SK-N-SH (cell line): Measurements from ENCODE around the gene MGLL.

ENCODE experiments used
- CHD2 ChIP-seq: fragments of 150-350 bp; IDR thresholded peaks from 2 replicates; pipeline ENCODE4 v1.6.1; 2018; ENCODE audit warnings: low read length; ENCODE audit not compliant: partially characterized antibody
- CTCF ChIP-seq: fragments of 200-600 bp; sonication (generic); IDR thresholded peaks from 2 replicates; pipeline ENCODE4 v1.6.1; 2017; ENCODE audit warnings: antibody characterized with exemption, mild to moderate bottlenecking, moderate library complexity
- FOXJ3 ChIP-seq: sonication (generic); formaldehyde crosslinking; IDR thresholded peaks from 2 replicates; pipeline ENCODE4 v1.5.1; 2020; ENCODE audit warnings: mild to moderate bottlenecking, missing genetic modification reagents
- MEF2A ChIP-seq: IDR thresholded peaks from 2 replicates; pipeline ENCODE4 v1.4.0; 2012; ENCODE audit warnings: low read depth, borderline replicate concordance
- NFIC ChIP-seq: IDR thresholded peaks from 2 replicates; pipeline ENCODE4 v1.4.0; 2012; ENCODE audit warnings: borderline replicate concordance
- POLR2AphosphoS5 ChIP-seq: IDR thresholded peaks from 2 replicates; pipeline ENCODE4 v1.6.1; 2012; ENCODE audit warnings: low read depth, low read length
- REST ChIP-seq: IDR thresholded peaks from 2 replicates; pipeline ENCODE4 v1.6.1; 2012; ENCODE audit warnings: mild to moderate bottlenecking, low read depth, low read length, moderate library complexity
- SIN3A ChIP-seq: IDR thresholded peaks from 2 replicates; pipeline ENCODE4 v1.6.1; 2012; ENCODE audit warnings: low read depth, mild to moderate bottlenecking, low read length, moderate library complexity, borderline replicate concordance

- no peak for TF ChIP-seq MEF2A
- TF ChIP-seq POLR2AphosphoS5, result no peak
- no peak for TF ChIP-seq REST
- no peak for TF ChIP-seq CTCF
- TF ChIP-seq NFIC, result no peak
- no peak for TF ChIP-seq CHD2
- no peak for TF ChIP-seq SIN3A
- TF ChIP-seq FOXJ3 (CRISPR knock-in tag), result no peak
Observed at GRCh38 chr3:127760791-127761440, 61.4 kb downstream of the MGLL start.
